SIG-M5 treated with dmso at 0.1 percent for 504 hours (cell line): ENCODE measurements around the gene UBFD1.
"Not testable (repeated sequence)": the region's sequence is repeated elsewhere in the genome, so short reads cannot be mapped to it uniquely, and the experiment has no call there.

Experiments used
- DNase-seq: peaks from one replicate; lab custom pipeline; 2025; ENCODE audit not compliant: unreplicated experiment; lab: John Stamatoyannopoulos, UW

UBFD1 gene, protein sequence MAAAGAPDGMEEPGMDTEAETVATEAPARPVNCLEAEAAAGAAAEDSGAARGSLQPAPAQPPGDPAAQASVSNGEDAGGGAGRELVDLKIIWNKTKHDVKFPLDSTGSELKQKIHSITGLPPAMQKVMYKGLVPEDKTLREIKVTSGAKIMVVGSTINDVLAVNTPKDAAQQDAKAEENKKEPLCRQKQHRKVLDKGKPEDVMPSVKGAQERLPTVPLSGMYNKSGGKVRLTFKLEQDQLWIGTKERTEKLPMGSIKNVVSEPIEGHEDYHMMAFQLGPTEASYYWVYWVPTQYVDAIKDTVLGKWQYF

DNA sequence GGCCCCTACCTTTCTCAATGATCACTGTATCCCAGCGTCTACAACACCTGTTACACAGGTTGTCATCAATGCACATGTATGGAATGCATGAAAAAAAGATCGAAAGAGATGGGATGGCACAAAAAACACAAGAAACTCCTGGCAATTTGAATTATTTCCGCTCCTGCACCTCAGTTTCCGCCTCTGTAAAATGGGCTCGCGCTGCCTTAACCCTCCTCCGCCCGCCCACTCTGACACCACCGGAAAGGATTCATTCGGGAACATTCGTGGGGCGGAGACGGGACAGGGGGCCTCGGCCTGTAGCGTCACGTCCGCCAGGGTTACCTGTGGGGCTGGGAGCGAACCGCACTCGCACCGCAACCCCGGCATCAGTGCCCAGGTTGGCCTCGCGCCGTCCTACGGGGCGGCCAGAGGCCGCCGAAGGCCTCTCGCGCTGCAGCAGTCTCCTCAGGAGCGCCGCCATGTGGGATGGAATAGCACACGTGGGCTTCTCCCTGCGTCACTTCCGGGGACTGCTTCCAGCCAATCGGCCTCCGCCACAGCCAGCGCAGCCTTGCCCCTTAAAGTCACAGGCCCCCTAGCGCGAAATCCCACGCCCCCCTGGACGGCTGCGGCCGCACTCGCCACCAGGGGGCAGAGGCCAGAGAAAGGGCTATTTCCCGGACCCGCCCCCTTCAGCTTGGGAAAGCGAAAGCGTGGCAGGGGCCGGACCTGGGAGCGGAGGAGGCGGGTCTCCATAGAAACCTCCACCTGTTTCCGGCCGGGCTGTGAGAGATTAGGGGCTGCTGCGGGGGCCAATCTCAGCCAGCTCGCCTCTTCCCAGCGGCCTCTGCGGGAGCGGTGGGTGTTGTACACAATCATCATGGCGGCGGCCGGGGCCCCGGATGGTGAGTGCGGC, at the start of gene UBFD1, which contains the start of gene EARS2:
UBFD1 (plus strand) TSS at position 847 of the 898 bp plus-strand sequence; CDS start at position 863, 16 bp downstream.
EARS2 (minus strand) TSS at position 470 of the 898 bp plus-strand sequence; CDS start at position 463, 7 bp downstream.
- peak; percentile 100 for DNase-seq

- no peak for DNase-seq
Measured at GRCh38 chr16:23508589-23509440, 48.7 kb upstream of the UBFD1 start.

GRCh38 chr16:23509441-23509754, 48.1 kb upstream of the UBFD1 start:
- DNase-seq: no peak

GRCh38 chr16:23509782-23510163, 47.8 kb upstream of the UBFD1 start:
- peak; percentile 47 for DNase-seq

DNA sequence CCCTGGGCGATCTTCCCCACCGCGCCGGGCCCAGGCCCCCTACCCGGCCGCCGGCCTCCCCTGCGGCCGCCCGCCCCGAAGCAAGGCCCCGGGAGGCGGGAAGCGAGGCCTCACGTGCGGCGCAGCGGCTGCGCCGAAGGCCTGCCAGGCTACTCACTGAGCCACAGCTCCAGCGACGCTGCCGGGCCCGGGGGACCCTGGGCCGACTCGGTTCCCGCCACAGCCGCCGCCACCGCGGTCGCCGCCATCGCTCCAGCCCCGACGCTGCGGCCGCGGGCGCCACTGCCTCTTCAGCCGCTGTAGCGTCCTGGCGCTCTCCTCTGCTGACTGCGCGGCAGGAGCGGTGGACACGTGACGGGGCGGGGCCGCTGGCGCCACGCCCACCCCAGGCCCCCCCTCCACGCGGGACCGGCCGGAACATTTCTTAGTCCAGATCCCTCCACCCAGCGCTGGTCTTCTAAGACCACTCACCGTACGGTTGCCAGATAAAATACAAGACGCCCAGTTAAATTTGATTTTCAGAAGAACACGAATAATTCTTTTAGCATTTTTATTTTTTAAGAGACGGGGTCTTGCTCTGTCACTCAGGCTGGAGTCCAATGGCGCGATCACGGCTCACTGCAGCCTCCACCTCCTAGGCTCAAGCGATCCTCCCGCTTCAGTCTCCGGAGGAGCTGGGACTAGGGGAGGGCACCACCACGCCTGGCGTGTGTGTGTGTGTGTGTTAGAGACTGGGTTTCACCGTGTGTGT, 47.2 kb upstream of the UBFD1 start, which contains the start of gene GGA2:
GGA2 (minus strand) TSS at position 331 of the 751 bp plus-strand sequence; CDS start at position 248, 83 bp downstream.
- peak; percentile 76 for DNase-seq

DNA sequence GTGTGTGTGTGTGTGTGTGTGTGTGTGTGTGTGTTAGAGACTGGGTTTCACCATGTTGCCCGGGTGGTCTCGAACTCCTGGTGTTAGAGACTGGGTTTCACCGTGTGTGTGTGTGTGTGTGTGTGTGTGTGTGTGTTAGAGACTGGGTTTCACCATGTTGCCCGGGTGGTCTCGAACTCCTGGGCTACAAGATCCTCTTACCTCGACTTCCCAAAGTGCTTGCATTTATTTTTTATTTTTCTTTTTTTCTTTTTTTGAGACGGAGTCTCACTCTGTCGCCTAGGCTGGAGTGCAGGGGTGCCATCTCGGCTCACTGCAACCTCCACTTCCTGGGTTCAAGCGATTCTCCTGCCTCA, 46.6 kb upstream of the UBFD1 start:
- not testable (repeated sequence) for DNase-seq

- DNase-seq: no peak
Measured at GRCh38 chr16:23511731-23512130, 45.8 kb upstream of the UBFD1 start.

GRCh38 chr16:23512168-23512695, 45.3 kb upstream of the UBFD1 start:
- DNase-seq: no peak

- DNase-seq: no peak
Measured at GRCh38 chr16:23514381-23515152, 43.0 kb upstream of the UBFD1 start.

DNA sequence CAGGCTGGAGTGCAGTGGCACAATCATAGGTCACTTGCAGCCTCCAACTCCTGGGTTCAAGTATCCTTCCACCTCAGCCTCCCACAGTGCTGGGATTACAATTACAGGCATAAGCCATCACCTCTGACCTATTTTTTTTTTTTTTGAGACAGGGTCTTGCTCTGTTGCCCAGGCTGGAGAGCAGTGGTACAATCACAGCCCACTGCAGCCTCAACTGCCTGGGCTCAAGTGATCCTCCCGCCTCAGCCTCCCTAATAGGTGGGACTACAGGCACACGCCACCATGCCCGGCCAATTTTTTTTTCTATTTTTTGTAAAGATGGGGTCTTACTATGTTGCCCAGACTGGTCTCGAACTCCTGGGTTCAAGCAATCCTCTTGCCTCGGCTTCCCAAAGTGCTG, 41.6 kb upstream of the UBFD1 start:
- DNase-seq: no peak

DNA sequence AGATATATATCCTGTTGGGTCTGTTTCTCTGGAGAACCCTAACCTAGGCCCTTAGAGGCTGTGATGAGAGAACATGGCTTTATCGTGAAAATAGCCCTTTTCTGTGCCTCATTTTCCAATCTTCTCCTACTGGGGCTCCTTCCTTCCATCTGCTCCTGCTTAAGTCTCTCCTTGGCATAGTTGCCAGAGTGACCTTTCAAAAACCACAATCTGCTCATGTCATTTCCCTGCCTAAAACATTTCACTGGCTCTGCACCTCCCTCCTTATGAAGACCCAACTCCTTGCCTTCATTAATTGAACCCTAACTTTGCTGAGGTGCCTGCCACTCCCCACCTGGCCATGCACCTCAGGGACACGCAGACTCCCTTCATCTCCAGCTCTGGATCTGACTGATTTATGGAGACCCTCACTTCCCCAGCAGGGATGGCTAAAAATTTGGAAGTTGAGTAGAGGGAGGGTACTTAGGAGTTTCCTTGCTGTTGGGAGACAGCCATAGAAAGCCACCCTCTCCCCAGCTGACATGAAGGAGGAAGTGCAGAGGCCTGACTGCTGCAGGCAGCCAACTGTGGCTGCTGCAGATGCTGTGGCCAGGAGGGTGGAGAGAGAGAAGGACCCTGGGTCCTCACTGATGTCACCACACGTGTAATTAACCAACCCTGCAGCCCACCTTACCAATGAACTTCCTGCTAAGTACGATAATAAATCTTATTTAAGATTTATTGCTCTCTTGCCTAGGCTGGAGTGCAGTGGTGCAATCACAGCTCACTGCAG, 41.0 kb upstream of the UBFD1 start:
- DNase-seq: peak; percentile 23

DNA sequence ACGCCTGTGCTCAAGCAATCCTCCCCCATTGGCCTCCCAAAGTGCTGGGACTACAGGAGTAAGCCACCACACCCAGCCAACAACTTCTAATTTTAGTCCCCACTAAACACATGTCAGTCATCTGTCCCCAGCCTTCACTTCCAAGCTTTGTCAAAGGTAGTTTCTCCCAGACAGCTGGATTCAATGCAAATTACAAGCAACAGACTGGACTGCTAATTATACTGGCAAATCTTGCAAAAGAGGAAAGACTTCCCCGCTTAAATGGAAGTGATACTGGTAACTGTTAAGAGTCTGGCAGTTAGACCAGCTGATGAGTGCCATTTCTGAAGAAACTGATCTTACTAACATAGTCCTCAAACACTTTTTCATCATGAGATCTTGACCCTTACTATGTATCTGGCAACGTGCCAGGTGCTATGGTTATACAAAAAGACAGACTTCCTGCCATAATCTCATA, 39.1 kb upstream of the UBFD1 start:
- DNase-seq: peak; percentile 94

- DNase-seq: no peak
Measured at GRCh38 chr16:23519282-23519681, 38.2 kb upstream of the UBFD1 start.

GRCh38 chr16:23520500-23520899, 37.0 kb upstream of the UBFD1 start:
- peak; percentile 58 for DNase-seq

DNA sequence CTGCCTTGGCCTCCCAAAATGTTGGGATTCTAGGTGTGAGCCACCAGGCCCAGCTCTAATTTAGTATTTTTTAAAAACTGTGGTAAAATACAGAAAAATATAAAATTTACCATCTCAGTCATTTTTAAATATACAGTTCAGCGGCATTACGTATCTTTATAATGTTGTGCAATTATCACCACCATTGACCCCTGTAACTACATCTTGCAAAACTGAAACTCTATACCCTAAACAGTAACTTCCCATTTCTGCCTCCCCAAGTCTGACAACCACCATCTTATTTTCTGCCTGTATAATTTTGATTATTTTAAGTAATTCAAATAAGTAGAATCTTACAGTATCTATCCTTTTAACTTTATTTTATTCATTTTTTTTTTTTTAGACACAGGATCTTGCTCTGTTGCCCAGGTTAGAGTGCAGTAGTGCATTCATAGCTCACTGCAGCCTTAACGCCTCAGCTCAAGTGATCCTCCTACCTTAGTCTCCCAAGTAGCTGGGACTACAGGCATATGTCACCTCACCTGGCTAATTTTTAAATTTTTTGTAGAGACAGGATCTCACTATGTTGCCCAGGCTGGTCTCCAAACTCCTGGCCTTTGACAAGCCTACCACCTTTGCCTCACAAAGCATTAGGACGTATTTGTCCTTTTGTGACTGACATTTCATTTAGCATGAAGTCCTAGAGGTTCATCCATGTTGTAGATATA, 36.3 kb upstream of the UBFD1 start:
- peak; percentile 95 for DNase-seq

DNA sequence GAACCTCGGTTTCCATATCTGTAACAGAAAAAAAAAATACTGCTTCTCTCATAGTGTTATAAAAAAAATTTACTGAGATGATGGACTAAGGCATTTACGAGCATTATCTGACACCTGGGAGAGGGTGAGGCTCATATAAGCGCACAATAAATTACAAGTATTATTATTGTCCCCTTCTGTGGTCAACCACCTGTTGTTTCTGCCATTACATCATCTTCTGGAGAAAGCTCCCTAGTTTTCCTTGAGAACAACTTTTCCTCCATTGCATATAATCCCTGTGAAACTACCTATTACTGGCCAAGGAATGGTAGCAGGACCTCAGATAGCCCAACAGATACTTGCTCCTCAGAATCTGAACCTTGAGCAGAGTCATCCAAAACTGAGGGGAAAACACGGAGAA, 35.6 kb upstream of the UBFD1 start:
- DNase-seq: no peak

- no peak for DNase-seq
Measured at GRCh38 chr16:23523321-23523720, 34.2 kb upstream of the UBFD1 start.

GRCh38 chr16:23523876-23524385, 33.6 kb upstream of the UBFD1 start:
- no peak for DNase-seq
